ENCODE results near the gene SETBP1. TPM values are rescaled to one million over a fixed set of nuclear protein-coding genes. Genes with fewer than 3 reads are reported as not detected.

The SETBP1 gene
- total RNA-seq, 2 donors from 2014 or later, result 9.8 to 16.7 TPM

- intact Hi-C loops (cut with DNase I), result loop anchor here in 1 of 2 donors (10.0 kb wide), 2 partner anchors 47 to 763 kb away; no protein-coding TSS in a partner anchor
- DNase-seq (no peak), ATAC-seq (no peak)
Measured at GRCh38 chr18:44897816-44898215, 217.1 kb downstream of the SETBP1 start.

GRCh38 chr18:44898498-44898897, 217.8 kb downstream of the SETBP1 start:
- intact Hi-C loops (cut with DNase I), result loop anchor here in 1 of 2 donors (10.0 kb wide), 2 partner anchors 46 to 764 kb away; no protein-coding TSS in a partner anchor
- ATAC-seq (no peak), DNase-seq (no peak)

GRCh38 chr18:44899832-44900231, 219.1 kb downstream of the SETBP1 start:
- no peak for DNase-seq
- no peak for ATAC-seq
- intact Hi-C loops (cut with DNase I), result loop anchor here in 1 of 2 donors (10.0 kb wide), 3 partner anchors 45 to 765 kb away; no protein-coding TSS in a partner anchor

GRCh38 chr18:44900627-44901026, 219.9 kb downstream of the SETBP1 start:
- DNase-seq (no peak), ATAC-seq (no peak)
- intact Hi-C loops (cut with DNase I), result loop anchor here in 1 of 2 donors (10.0 kb wide), 1 partner anchor 314 kb away; no protein-coding TSS in a partner anchor

- intact Hi-C loops (cut with DNase I), result loop anchor here in 1 of 2 donors (10.0 kb wide), 1 partner anchor 314 kb away; no protein-coding TSS in a partner anchor
- DNase-seq, result no peak
- no peak for ATAC-seq
Measured at GRCh38 chr18:44901283-44901682, 220.6 kb downstream of the SETBP1 start.

GRCh38 chr18:44903327-44903726, 222.6 kb downstream of the SETBP1 start:
- DNase-seq (no peak), ATAC-seq (no peak)
- intact Hi-C loops (cut with DNase I), result loop anchor here in 1 of 2 donors (10.0 kb wide), 1 partner anchor 311 kb away; no protein-coding TSS in a partner anchor

GRCh38 chr18:44904768-44905167, 224.1 kb downstream of the SETBP1 start:
- no peak for ATAC-seq
- DNase-seq, result no peak
- intact Hi-C loops (cut with DNase I), result loop anchor here in 1 of 2 donors (10.0 kb wide), 1 partner anchor 310 kb away; no protein-coding TSS in a partner anchor

GRCh38 chr18:44909191-44909719, 228.6 kb downstream of the SETBP1 start:
- no peak for DNase-seq
- no peak for ATAC-seq
- intact Hi-C loops (cut with DNase I), result loop anchor here in 1 of 2 donors (10.0 kb wide), 1 partner anchor 306 kb away; no protein-coding TSS in a partner anchor

- intact Hi-C loops (cut with DNase I), result no loop called here
- ATAC-seq, result no peak
Measured at GRCh38 chr18:44911260-44911659, 230.6 kb downstream of the SETBP1 start.

GRCh38 chr18:44911773-44912172, 231.1 kb downstream of the SETBP1 start:
- DNase-seq (no peak), ATAC-seq (no peak)
- intact Hi-C loops (cut with DNase I), result no loop called here

More at GRCh38 chr18:44911260-44911659, 230.6 kb downstream of the SETBP1 start:
- no peak for DNase-seq

- DNase-seq (no peak), ATAC-seq (no peak)
- intact Hi-C loops (cut with DNase I), result no loop called here
Measured at GRCh38 chr18:44912740-44913478, 232.2 kb downstream of the SETBP1 start.

- ATAC-seq (no peak), DNase-seq (no peak)
- intact Hi-C loops (cut with DNase I), result no loop called here
Measured at GRCh38 chr18:44914028-44914427, 233.3 kb downstream of the SETBP1 start.

GRCh38 chr18:44915213-44915612, 234.5 kb downstream of the SETBP1 start:
- intact Hi-C loops (cut with DNase I), result no loop called here
- ATAC-seq (no peak), DNase-seq (no peak)

GRCh38 chr18:44915661-44916060, 235.0 kb downstream of the SETBP1 start:
- intact Hi-C loops (cut with DNase I), result no loop called here
- ATAC-seq (no peak), DNase-seq (no peak)

GRCh38 chr18:44916429-44917207, 235.9 kb downstream of the SETBP1 start:
- no peak for DNase-seq
- no peak for ATAC-seq
- intact Hi-C loops (cut with DNase I), result no loop called here

- peak; percentile 41 for DNase-seq
- peak; percentile 48 to 63 for ATAC-seq
- intact Hi-C loops (cut with DNase I), result no loop called here
Measured at GRCh38 chr18:44917216-44918141, 236.8 kb downstream of the SETBP1 start.

GRCh38 chr18:44918142-44918476, 237.4 kb downstream of the SETBP1 start:
- DNase-seq, result peak; percentile 67
- ATAC-seq, result peak; percentile 53 to 54
- intact Hi-C loops (cut with DNase I), result no loop called here

GRCh38 chr18:44920441-44920840, 239.8 kb downstream of the SETBP1 start:
- no peak for ATAC-seq
- intact Hi-C loops (cut with DNase I), result no loop called here

GRCh38 chr18:44921974-44922373, 241.3 kb downstream of the SETBP1 start:
- intact Hi-C loops (cut with DNase I), result no loop called here
- no peak for ATAC-seq
- no peak for DNase-seq

More at GRCh38 chr18:44920441-44920840, 239.8 kb downstream of the SETBP1 start:
- no peak for DNase-seq

Data from left cardiac atrium (tissue), 4 donors.